HEK293T (cell line): ENCODE measurements around the gene ALOX5.

Experiments
- FOXA1 ChIP-seq: fragments of 450-650 bp; IDR thresholded peaks from 2 replicates; pipeline ENCODE4 v1.6.1; 2016; ENCODE audit warnings: mild to moderate bottlenecking
- FOXM1 ChIP-seq: fragments of 450-650 bp; IDR thresholded peaks from 2 replicates; pipeline ENCODE4 v1.6.1; 2017; ENCODE audit warnings: mild to moderate bottlenecking, borderline replicate concordance
- L3MBTL2 ChIP-seq: fragments of 450-650 bp; conservative IDR thresholded peaks from 2 replicates; pipeline ENCODE4 v1.6.1; 2016; ENCODE audit warnings: mild to moderate bottlenecking
- LEF1 ChIP-seq: fragments of 450-650 bp; IDR thresholded peaks from 2 replicates; pipeline ENCODE4 v1.6.1; 2017; ENCODE audit warnings: mild to moderate bottlenecking, borderline replicate concordance
- PKNOX1 ChIP-seq: fragments of 450-650 bp; IDR thresholded peaks from 2 replicates; pipeline ENCODE4 v1.6.1; 2016
- SP1 ChIP-seq: fragments of 450-650 bp; IDR thresholded peaks from 2 replicates; pipeline ENCODE4 v1.6.1; 2017
- SUZ12 ChIP-seq: fragments of 450-650 bp; IDR thresholded peaks from 2 replicates; pipeline ENCODE4 v1.6.1; 2016; ENCODE audit warnings: mild to moderate bottlenecking
- TARDBP ChIP-seq: fragments of 450-650 bp; IDR thresholded peaks from 2 replicates; pipeline ENCODE4 v1.6.1; 2016

GRCh38 chr10:45425621-45426563 is 51.9 kb downstream of the ALOX5 start:
- TF ChIP-seq TARDBP (no peak), LEF1 (no peak), SUZ12 (no peak), SP1 (no peak), FOXA1 (no peak), L3MBTL2 (no peak), PKNOX1 (no peak), FOXM1 (no peak)
